ENCODE results near the gene RELN.

GRCh38 chr7:103686763-103687162 is 302.7 kb downstream of the RELN start:
- TF ChIP-seq CTCF (IDR thresholded peaks at IDR 0.05) (no peak), POLR2A (IDR thresholded peaks at IDR 0.05) (no peak)

Measured in lower leg skin (tissue), 3 donors.